GM19468 (cell line): ENCODE measurements around the gene QRFPR.
"Not testable (repeated sequence)": the region's sequence is repeated elsewhere in the genome, so short reads cannot be mapped to it uniquely, and the experiment has no call there.

Experiments
- ATAC-seq: cut with Tn5 transposase; IDR thresholded peaks from one replicate; pipeline ENCODE4 v1.9.1; 2021; ENCODE audit warnings: mild to moderate bottlenecking, moderate library complexity, moderate number of reproducible peaks; ENCODE audit not compliant: unreplicated experiment; ENCODE audit errors: extremely low read depth

QRFPR gene

GRCh38 chr4:121340247-121340646 lies 40.6 kb downstream of the QRFPR start:
- no peak for ATAC-seq

- ATAC-seq: no peak
Observed at GRCh38 chr4:121339824-121340223, 41.0 kb downstream of the QRFPR start.

DNA sequence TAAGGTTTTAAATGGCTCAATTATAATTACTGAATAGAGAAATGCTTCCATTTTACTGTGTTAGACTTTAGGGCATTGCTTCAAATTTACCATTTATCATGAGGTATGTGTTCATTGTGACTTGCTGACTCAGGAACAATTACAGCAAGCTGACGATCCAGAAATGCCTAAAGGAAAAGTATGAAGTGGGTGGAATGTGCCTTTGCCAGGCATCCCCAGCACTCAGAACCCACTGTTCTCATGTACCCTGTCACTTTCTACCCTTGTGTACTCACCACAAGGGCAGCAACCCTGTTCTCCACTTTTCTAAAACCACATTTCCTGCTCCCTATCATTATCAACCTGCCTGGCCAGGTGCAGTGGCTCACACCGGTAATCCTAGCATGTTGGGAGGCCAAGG lies 41.5 kb downstream of the QRFPR start:
- ATAC-seq: no peak

DNA sequence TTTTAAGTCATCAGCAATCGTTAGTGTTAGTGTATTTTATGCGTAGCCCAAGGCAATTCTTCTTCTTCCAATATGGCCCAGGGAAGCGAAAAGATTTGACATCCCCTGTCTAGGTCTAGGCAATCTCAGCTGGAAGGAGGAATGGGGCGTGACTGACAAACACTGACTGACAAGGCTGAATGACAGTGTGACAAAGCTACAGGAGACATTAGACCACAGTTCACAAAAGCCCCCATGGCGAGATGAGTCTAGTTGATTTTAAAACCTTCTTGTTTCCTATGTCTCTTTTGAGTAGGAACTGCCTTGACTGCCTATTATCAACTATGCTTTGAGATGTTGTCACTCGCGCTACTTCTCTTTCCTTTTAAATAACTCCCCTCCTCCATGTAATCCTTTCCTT lies 42.3 kb downstream of the QRFPR start:
- no peak for ATAC-seq

DNA sequence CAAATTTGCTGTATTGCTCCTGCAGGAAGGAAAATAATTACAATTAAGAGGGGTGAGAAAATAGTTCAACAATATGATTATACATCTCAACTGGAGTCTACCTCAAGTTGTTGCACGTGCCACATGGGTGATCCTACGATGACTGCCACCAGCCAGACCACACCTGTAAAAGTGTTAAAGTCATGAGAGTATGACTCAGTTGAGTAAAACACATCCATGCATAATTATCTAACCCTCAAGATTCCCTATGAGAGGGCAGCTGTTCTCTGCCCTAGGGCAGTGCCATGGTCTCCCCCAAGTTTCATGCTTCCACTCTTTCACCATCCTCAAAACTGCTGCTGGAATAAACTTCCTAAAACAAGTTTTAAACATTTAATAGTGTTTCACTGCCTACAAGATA lies 44.1 kb downstream of the QRFPR start:
- no peak for ATAC-seq

- ATAC-seq: no peak
Observed at GRCh38 chr4:121330180-121330665, 50.6 kb downstream of the QRFPR start.

GRCh38 chr4:121326597-121326996 lies 54.2 kb downstream of the QRFPR start:
- ATAC-seq: no peak

DNA sequence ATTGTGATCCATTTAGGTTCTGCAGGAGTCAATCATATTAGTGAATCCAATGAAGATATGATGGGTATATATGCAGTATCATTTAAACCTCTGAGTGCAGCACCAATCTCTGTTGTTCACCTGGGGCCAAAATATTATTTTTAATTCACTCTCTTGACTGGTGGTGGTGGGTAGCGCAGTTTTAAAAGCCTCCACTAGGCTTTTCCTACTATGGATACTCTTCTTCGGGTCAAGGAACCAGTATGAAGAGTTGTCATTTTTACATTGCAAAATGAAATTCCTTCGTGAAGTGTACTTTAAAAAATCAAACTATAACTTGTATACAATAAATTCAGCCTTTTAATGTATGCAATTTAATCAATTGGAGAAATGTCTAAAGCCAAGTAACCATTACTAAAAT lies 56.5 kb downstream of the QRFPR start:
- no peak for ATAC-seq

DNA sequence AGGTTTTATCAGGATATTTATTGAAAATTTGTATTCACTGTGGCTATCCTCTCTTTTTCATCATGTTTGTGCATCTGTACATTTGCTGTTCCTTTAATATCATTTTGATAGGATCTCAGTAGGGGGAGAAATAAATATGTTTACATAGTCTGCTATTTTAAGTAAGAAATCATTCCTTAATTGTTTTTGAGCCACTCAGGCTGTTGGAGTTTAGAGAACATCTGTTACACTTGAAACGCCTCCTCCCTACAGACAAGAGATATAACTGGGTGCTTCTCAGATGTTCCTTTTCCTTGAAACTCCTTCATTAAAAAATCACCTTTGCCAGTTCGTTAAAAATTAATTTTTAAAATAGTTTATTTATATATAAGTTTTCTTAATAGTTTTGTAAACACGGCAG lies 59.4 kb downstream of the QRFPR start:
- no peak for ATAC-seq

DNA sequence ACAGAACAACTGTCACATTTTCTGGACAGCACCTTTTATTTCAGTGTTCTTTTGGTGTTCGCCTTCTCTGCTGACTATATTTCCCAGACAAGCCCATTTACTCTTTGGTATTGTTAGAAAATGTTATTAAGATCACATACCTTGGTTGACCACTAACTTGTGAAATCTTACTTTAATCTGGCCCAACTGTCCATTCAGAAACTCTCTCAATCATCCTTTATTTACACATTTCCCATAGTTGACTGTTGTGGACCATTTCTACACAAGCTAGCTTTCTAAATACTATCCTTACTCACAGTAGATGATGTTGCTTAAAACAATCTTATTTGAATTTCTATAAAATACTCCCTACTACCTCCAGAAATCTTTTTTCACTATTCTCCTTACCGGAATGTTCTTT lies 64.7 kb downstream of the QRFPR start:
- ATAC-seq: no peak

DNA sequence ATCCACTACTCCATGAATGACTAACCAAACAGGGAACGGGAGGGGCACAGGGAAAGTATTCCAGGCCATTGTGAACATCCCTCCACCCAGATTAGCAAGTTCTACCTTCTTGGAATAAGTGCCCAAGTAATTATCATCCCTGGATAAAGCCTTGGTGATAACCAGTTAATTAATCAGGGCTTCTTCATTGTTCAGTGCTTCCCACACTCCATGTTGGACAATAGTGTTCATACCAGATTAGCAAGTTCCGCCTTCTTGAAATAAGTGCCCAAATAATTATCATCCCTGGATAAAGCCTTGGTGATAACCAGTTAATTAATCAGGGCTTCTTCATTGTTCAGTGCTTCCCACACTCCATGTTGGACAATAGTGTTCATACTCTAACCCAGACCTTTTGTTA lies 67.4 kb downstream of the QRFPR start:
- not testable (repeated sequence) for ATAC-seq

DNA sequence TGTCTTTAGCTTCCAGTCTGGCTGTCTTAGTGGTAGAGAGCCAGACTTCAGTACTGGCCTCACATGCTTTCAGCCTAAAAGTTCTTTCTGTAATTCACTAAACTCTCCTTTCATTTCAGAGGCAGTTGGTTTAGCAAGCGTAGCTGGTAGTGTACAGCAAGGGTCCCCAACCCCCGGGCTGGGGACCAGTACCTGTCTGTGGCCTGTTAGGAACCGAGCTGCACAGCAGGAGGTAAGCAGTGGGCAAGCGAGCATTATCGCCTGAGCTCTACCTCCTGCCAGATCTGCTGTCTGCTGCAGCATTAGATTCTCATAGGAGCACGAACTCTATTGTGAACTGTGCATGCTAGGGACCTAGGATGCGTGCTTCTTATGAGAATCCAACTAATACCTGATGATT lies 72.0 kb downstream of the QRFPR start:
- ATAC-seq: no peak

GRCh38 chr4:121308328-121308663 lies 72.5 kb downstream of the QRFPR start:
- ATAC-seq: no peak

DNA sequence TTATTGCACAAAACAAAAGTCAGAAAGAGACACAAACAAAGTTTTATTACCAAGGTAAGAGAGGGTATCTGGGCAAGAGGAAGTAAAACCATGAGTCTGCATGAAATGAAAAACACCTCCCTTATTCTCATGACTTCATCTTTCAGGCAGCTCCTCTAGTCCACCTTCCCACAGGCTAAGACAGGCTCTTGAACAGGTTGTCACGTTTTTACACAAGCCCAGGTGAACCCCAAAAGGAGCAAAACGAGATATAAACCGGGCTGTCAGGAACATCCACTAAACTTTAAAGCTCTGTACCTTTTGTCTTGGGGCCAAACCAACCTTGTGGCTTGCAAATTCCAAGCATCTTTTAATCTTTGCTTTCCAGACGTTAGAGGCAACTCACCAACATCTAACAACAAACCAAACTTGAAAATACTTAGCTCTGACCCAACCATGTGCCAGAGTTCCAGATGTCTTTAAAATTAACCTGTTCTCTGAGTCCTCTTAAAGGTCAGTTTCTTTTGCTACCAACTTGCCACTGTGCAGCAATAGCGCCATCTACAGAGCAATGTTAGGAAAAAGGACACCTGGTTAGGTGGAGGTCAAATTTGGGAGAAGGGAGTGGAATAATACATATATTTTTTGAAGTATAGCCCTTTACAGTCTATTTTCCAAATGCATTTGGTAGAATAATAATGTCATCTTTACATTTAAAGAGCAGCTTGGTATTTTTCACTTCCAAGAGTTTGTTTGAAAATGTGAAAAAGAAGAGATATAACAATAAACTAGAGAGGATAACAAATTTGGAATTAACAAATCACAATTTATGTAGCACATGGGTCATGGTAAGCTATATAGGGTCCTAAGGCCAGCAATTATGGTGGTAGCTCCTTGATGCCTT lies 73.1 kb downstream of the QRFPR start:
- peak; percentile 70 for ATAC-seq

DNA sequence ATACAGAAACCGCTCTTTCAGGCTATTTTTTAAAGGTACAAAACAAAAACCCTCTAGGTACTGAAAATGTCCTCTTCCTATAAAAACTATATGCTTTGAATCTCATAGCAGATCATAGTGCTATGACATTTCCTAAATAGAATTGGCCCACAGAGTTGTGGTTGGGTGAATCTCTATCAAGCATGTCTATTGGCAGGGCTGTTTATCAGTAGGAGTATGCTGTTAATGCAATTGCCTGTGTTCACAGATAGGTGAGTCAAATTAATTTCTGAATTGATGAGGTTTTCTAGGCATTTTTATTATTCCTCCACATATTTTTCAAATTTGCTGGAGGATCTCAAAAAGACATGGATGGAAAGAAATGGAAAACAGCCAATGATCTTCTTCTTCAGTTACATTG lies 73.9 kb downstream of the QRFPR start:
- no peak for ATAC-seq

DNA sequence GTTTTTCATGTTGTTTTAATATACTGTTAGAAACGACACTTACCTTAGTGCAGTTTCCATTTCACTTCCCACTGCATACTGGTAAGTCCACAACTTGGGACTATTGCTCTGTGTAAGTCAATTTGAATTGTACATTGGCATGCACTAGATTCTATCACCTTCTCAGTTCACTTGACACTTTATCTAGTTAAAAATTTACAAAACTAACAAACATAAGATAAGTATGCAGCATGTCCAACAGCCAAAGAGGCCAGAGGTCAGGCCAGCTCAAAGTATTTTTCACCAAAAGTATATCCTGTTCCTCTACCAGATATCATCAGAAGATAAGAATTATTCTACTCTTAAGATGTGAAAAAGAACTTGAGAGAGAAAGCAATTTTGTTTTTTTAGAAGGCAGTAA lies 75.9 kb downstream of the QRFPR start:
- ATAC-seq: no peak

DNA sequence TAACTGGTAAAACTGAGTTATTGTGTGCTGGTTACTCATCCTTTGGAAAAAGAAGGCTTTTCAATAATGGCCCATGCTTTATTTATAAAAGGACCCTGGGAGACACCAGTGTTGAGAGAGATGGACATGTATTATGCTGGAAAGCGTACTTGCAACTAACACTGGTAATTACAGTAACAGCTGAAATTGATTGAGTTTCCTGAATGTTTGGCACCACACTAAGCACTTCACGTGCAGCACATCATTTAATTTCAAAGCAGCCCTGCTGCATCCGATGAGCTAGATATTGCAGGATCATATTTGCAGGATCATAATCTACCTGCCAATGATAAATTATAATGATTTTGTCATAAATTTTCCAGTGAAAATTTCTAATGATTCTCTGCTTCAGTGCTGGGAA lies 81.5 kb downstream of the QRFPR start:
- no peak for ATAC-seq

DNA sequence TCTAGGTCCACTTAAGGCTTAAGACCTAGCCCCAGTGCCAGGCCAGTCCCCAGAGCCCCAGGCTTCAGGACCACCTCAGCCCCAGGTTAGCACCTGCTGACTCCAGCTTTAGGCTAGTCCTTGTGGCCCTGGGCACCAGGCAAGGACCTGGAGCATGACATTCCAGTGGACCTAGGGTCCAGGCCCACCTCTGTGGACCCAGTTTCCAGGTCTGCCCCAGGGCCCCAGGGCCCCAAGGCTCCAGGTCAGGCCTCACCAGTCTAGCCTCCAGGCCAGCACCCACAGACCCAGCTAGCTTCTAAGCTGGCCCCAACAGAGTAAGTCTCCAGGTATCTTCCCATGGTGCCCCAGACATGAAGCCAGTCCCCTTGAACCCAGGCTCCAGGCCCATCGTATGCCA lies 97.5 kb downstream of the QRFPR start:
- no peak for ATAC-seq

DNA sequence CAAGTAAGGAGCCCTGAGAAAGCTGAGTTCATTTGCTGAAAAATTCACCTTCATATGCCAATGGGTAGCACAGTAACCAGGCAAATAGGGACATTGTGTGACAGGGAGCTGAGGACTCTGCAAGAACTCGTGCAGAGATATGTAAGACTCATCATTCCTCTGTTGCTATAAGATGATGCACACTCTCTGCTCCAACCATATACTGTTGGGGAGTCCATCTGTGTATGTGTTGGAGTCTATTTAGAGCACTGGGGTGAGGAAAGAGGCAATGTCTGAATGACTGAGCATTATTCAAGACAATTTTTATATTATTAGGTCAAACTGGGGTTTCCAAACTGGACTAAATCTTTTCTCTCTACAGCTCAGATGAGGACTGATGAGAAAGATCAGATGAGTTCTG lies 100.4 kb downstream of the QRFPR start:
- no peak for ATAC-seq

DNA sequence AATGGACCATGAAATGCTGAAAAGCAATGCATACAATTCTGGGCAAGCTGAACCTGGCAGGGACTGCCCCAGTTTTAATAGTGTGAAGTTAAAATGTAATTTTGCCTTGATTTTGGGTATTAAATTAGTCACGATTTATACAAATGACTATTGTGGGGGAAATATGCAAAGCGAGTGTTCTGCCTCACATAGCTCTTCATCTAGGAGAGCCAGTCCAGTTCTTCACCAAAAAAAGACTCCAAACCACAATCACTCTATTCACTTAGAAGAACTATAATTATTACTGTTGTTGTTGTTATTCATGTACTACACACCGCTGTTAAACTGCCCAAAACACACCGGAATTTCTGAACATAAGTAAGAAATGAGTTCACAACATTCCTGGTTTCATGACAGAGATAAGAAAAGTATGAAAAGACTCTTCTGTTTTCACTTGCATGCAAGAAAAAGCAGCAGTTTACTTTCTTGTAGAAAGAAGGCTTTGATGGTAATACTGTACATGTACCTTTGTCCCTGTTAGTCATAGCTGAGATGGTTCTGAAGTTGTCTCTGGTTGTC lies 101.9 kb downstream of the QRFPR start:
- peak; percentile 89 for ATAC-seq
